Hypothalamus (tissue), 51 donors: ENCODE results near the gene NSUN6.

Experiments
- DNase-seq, 51 donors: peaks; one replicate each; lab custom pipeline; 2025; lab: John Stamatoyannopoulos, UW

Gene NSUN6

GRCh38 chr10:18567343-18567856, 84.0 kb downstream of the NSUN6 start:
- no peak for DNase-seq

- no peak for DNase-seq
These were observed 85.2 kb downstream of the NSUN6 start for GRCh38 chr10:18566177-18566576.

GRCh38 chr10:18565006-18565405, 86.4 kb downstream of the NSUN6 start:
- no peak for DNase-seq

- no peak for DNase-seq
These were observed 88.2 kb downstream of the NSUN6 start for GRCh38 chr10:18563003-18563726.

- DNase-seq = no peak
These were observed 89.4 kb downstream of the NSUN6 start for GRCh38 chr10:18561861-18562551.

- no peak for DNase-seq
These were observed 93.4 kb downstream of the NSUN6 start for GRCh38 chr10:18557960-18558359.

GRCh38 chr10:18556522-18557147, 94.8 kb downstream of the NSUN6 start:
- no peak for DNase-seq

GRCh38 chr10:18554479-18554878, 96.9 kb downstream of the NSUN6 start:
- DNase-seq = no peak

GRCh38 chr10:18551473-18551872, 99.9 kb downstream of the NSUN6 start:
- DNase-seq = no peak

- no peak for DNase-seq
These were observed 102.3 kb downstream of the NSUN6 start for GRCh38 chr10:18549105-18549504.

- DNase-seq = peak in 1 of 51 donors; percentile 60
These were observed 105.6 kb downstream of the NSUN6 start for GRCh38 chr10:18545621-18546305.

GRCh38 chr10:18542832-18543231, 108.6 kb downstream of the NSUN6 start:
- DNase-seq = no peak

- no peak for DNase-seq
These were observed 111.2 kb downstream of the NSUN6 start for GRCh38 chr10:18540195-18540594.

GRCh38 chr10:18539335-18539734, 112.1 kb downstream of the NSUN6 start:
- no peak for DNase-seq

- no peak for DNase-seq
These were observed 117.5 kb downstream of the NSUN6 start for GRCh38 chr10:18533896-18534295.

GRCh38 chr10:18532881-18533535, 118.4 kb downstream of the NSUN6 start:
- no peak for DNase-seq

GRCh38 chr10:18528292-18528691, 123.1 kb downstream of the NSUN6 start:
- DNase-seq = no peak

GRCh38 chr10:18527687-18528086, 123.7 kb downstream of the NSUN6 start:
- no peak for DNase-seq

- no peak for DNase-seq
These were observed 127.5 kb downstream of the NSUN6 start for GRCh38 chr10:18523858-18524257.

GRCh38 chr10:18523025-18523424, 128.4 kb downstream of the NSUN6 start:
- no peak for DNase-seq

- no peak for DNase-seq
These were observed 134.5 kb downstream of the NSUN6 start for GRCh38 chr10:18516851-18517250.
